HG03378 (cell line): Measurements from ENCODE around the gene PKLR.

ENCODE experiments used
- ATAC-seq: cut with Tn5 transposase; IDR thresholded peaks from one replicate; pipeline ENCODE4 v1.9.1; 2021; ENCODE audit warnings: mild to moderate bottlenecking, moderate library complexity; ENCODE audit not compliant: unreplicated experiment

The PKLR gene

GRCh38 chr1:155286544-155286943, 14.7 kb downstream of the PKLR start:
- no peak for ATAC-seq

- no peak for ATAC-seq
These were observed 15.6 kb downstream of the PKLR start for GRCh38 chr1:155285631-155286044.

GRCh38 chr1:155285063-155285462, 16.2 kb downstream of the PKLR start:
- no peak for ATAC-seq

GRCh38 chr1:155284476-155284875, 16.8 kb downstream of the PKLR start:
- ATAC-seq = no peak

DNA sequence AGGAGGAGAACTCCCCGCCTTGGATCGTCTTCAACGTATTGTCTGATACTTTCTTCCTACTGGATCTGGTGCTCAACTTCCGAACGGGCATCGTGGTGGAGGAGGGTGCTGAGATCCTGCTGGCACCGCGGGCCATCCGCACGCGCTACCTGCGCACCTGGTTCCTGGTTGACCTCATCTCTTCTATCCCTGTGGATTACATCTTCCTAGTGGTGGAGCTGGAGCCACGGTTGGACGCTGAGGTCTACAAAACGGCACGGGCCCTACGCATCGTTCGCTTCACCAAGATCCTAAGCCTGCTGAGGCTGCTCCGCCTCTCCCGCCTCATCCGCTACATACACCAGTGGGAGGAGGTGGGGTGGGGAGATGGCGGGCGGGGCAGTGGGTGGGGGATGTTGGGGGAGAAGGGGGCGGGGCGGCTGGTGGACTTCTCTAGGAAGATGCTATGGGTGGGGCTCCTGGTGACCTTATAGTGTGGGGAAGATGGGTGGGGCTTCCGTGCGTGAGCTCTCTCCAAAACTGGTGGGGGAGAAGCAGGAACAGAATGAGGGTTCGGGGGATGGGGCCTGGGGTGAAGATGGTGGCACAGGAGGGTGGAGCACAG, 18.6 kb downstream of the PKLR start:
- no peak for ATAC-seq

GRCh38 chr1:155279268-155279667, 22.0 kb downstream of the PKLR start:
- ATAC-seq = no peak

- no peak for ATAC-seq
These were observed 22.5 kb downstream of the PKLR start for GRCh38 chr1:155278689-155279160.

- ATAC-seq = no peak
These were observed 23.1 kb downstream of the PKLR start for GRCh38 chr1:155277902-155278688.

DNA sequence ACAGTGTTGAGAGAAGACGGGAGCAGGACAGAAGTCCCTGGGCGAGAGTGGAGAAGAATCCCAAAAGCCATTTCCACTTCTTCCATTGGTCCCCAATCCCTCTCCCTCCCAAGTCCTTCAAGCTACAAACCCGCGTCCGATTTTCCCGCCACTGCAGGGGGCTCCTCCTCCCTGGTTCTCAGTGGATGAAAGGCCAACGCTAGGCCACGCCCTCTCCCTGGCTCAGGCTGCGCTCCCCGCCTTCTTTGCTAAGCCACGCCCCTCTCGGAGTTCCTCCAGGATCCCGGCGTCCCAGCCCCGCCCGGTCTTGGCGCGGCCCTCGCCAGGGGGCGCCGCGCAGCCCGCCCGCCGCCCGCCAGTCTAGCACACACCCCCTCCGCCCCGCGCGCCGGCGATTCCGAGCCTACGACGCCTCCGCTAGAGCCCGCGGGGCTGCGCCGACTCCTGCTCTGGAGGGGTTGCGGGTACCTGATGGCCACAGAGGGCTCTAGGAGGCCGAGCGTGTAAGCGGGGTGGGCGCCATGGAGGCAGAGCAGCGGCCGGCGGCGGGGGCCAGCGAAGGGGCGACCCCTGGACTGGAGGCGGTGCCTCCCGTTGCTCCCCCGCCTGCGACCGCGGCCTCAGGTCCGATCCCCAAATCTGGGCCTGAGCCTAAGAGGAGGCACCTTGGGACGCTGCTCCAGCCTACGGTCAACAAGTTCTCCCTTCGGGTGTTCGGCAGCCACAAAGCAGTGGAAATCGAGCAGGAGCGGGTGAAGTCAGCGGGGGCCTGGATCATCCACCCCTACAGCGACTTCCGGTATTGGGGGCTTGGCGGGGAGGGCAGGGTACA, 24.0 kb downstream of the PKLR start, which contains the start of gene HCN3:
TSS of gene HCN3 (plus strand) at position 394 of the 832 bp plus-strand sequence. CDS start at position 522, 128 bp downstream.
- ATAC-seq = peak; percentile 56

DNA sequence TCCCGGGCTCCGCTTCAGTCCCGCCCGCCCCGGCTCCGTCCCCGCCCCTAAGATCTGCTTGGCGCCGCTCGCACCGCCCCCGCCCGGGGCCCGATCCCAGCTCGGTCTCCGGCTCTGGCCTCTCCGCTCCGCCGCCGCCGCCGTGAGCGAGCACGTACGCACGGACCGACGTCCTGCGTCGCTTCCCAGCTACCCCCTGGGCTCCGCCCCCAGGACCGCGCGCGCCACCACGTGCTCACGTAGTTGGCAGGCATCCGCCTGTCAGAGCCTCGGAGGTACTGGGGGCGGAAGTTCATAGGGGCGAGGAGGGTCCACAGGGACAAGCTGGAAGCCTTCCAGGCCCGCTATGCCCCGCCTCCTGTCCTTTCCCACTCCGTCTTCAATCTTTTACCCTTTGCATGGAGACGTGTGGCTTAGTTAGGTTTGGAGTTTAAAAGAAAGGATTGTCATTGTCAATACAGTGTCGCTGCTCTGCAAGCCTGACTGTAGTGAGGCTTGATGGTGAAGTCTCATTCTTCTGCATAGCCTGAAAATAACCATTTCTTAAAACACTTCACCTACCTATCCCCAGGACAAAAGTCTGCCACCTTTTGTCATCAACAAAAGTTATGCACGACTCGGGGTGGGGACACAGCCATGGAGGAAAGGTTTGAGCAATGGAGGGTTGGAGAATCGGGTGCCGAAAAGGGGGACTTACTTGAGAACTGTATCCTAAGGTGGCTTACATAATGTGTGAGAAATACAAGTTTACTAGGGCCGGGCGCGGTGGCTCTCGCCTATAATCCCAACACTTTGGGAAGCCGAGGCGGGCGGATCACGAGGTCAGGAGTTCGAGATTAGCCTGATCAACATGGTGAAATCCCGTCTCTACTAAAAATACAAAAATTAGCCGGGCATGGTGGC, 27.6 kb downstream of the PKLR start, which contains the start of gene CLK2:
TSS of gene CLK2 (minus strand) at position 162 of the 903 bp plus-strand sequence. CDS start 2,527 bp downstream, outside the sequence.
- peak; percentile 62 for ATAC-seq

DNA sequence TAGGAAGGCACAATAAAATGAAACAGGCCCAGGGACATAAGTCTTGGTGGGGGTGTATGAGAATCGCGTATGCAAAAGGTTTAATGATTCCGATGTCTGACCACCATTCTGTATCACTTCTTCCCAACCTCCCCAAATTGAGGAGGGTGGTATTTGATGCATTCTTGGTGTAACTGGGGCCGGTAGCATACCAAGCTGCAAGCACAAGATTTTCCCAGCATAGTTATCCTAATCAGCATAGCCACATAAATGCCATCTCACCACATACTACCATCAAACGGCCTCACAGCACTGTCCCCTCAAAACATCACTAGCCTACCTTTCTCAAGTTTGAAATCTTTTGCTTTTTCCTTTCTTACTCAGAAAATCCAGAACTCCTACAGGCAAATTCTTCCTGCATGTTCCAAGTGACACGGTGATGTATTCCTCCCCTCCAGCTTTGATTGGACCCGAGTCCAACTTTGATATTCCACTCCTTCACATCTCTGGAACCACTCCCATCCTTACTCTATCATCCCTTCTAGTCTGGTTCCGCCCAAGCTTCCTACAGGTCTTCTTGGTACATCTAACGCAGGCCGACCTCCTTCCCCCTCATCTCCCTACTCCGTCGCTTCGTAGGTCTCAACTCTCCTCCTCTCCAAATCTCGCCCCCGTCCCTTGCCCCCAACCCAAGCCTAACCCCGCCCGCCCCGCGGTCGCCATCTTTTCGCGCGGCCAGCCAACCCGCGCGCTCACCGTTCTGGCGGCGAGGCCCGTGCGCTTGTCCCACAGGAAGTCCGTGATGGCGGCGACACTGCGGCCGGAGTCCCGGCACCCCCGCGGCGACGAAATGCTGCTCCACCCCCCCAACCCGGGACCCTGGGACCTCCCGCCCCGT, 28.5 kb downstream of the PKLR start:
- peak; percentile 13 for ATAC-seq

- no peak for ATAC-seq
These were observed 31.9 kb downstream of the PKLR start for GRCh38 chr1:155269381-155269780.

- ATAC-seq = no peak
These were observed 32.6 kb downstream of the PKLR start for GRCh38 chr1:155268630-155269029.

GRCh38 chr1:155267373-155267772, 33.9 kb downstream of the PKLR start:
- ATAC-seq = no peak

- no peak for ATAC-seq
These were observed 34.7 kb downstream of the PKLR start for GRCh38 chr1:155266553-155266952.

DNA sequence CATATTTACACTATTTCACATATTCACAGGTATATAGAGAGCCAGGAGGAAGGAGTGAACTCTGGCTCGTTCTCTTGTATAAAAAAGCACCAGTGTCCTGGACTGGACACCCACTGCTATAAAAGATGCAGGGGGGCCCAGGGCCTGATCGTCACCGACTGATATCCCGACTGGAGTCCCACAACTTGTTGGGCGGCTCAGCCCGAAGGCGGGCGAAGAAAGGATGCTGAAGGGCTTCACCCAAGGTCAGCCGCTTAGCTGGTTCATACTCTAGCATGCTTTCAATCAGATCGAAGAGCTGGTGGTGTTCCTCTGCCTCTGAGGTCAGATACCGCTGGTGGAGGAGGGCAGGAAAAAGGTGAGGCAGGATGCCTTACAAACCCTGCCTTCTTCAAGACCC, 38.2 kb downstream of the PKLR start:
- ATAC-seq = no peak

GRCh38 chr1:155261852-155262673, 39.2 kb downstream of the PKLR start, which contains the start of gene SCAMP3:
Gene SCAMP3, minus strand, starts transcription at chr1:155262360. Its CDS starts 209 bp downstream, at chr1:155262151.
- ATAC-seq = peak; percentile 89

DNA sequence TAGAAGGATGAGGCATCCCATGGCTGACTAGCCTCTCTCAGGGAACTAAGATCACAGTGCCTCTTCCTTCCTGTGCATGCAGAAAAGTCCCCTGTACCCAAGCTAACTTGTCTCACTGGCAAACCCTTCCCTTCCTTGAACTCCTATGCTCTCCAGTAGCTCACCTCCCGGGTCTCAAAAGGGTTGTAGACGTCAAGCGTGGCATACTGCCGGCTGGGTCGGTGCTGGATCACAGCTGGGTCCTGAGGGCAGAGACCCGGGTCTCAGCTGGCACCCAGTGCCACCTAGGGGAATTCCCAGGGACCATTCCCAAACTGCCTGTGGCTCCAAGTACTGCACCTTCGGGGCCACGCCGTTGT, 39.8 kb downstream of the PKLR start:
- ATAC-seq = no peak
